OCI-LY1 (cell line): ENCODE results near the gene SLC39A6.

Experiments used
- H2AFZ ChIP-seq: fragments of 200-600 bp; sonication (generic), shearing (Covaris generic); 2 replicates; pipeline ENCODE4 v1.6.0; 2014; ENCODE audit warnings: antibody characterized with exemption, mild to moderate bottlenecking, low read length
- H3F3A ChIP-seq: fragments of 200-600 bp; sonication (generic), shearing (Covaris generic); 2 replicates; pipeline ENCODE4 v1.6.0; 2014; ENCODE audit warnings: mild to moderate bottlenecking, antibody characterized with exemption, low read length, moderate library complexity; ENCODE audit not compliant: insufficient read depth
- H3K27ac ChIP-seq: fragments of 200-600 bp; sonication (generic); 2 replicates; pipeline ENCODE4 v1.5.1; 2014; ENCODE audit warnings: low read length, mixed run types, mild to moderate bottlenecking, low read depth; ENCODE audit not compliant: poor library complexity, severe bottlenecking
- H3K27me3 ChIP-seq: fragments of 200-600 bp; sonication (generic); 2 replicates; pipeline ENCODE4 v1.6.0; 2014; ENCODE audit warnings: antibody characterized with exemption, mild to moderate bottlenecking, low read length, moderate library complexity; ENCODE audit not compliant: insufficient read depth
- H3K36me3 ChIP-seq: fragments of 200-600 bp; sonication (generic); 2 replicates; pipeline ENCODE4 v1.6.1; 2014; ENCODE audit warnings: mild to moderate bottlenecking, antibody characterized with exemption, low read length, moderate library complexity, mixed read lengths; ENCODE audit not compliant: insufficient read depth
- H3K4me1 ChIP-seq: fragments of 200-600 bp; sonication (generic); 2 replicates; pipeline ENCODE4 v1.5.1; 2014; ENCODE audit warnings: mild to moderate bottlenecking, low read length, moderate library complexity; ENCODE audit not compliant: insufficient read depth, severe bottlenecking
- H3K4me2 ChIP-seq: fragments of 200-600 bp; sonication (generic), shearing (Covaris generic); 2 replicates; pipeline ENCODE4 v1.6.1; 2014; ENCODE audit warnings: low read length
- H3K4me3 ChIP-seq: fragments of 200-600 bp; sonication (generic); 2 replicates; pipeline ENCODE4 v1.5.1; 2014; ENCODE audit warnings: low read length, low read depth, mild to moderate bottlenecking, mixed read lengths; ENCODE audit not compliant: poor library complexity, severe bottlenecking
- H3K79me2 ChIP-seq: fragments of 200-600 bp; shearing (Covaris generic); 2 replicates; pipeline ENCODE4 v1.6.1; 2016; ENCODE audit warnings: mixed run types, low read length, mixed read lengths; ENCODE audit not compliant: insufficient read depth
- H3K9ac ChIP-seq: fragments of 200-600 bp; sonication (generic), shearing (Covaris generic); 2 replicates; pipeline ENCODE4 v1.6.1; 2014; ENCODE audit warnings: mild to moderate bottlenecking, low read length, mixed read lengths
- H3K9me2 ChIP-seq: fragments of 200-600 bp; sonication (generic), shearing (Covaris generic); 2 replicates; pipeline ENCODE4 v1.6.1; 2014; ENCODE audit warnings: low read depth, mild to moderate bottlenecking, low read length, mixed read lengths
- H3K9me3 ChIP-seq: fragments of 200-600 bp; shearing (Covaris generic); 2 replicates; pipeline ENCODE4 v1.6.1; 2014; ENCODE audit warnings: low read length, mixed read lengths
- H4K20me1 ChIP-seq: fragments of 200-600 bp; sonication (generic), shearing (Covaris generic); 2 replicates; pipeline ENCODE4 v1.6.0; 2016; ENCODE audit warnings: mild to moderate bottlenecking, low read length; ENCODE audit not compliant: insufficient read depth
- CTCF ChIP-seq: fragments of 200-600 bp; sonication (generic), shearing (Covaris generic); IDR thresholded peaks from 2 replicates; pipeline ENCODE4 v1.5.1; 2017; ENCODE audit warnings: mild to moderate bottlenecking, antibody characterized with exemption, low read length, moderate library complexity, mixed read lengths
- EZH2 ChIP-seq: fragments of 200-600 bp; sonication (generic), shearing (Covaris generic); IDR thresholded peaks from 2 replicates; pipeline ENCODE4 v1.8.0; 2017; ENCODE audit warnings: borderline replicate concordance, mixed run types, mild to moderate bottlenecking, antibody characterized with exemption, low read length, moderate library complexity, mixed read lengths

The SLC39A6 gene, protein sequence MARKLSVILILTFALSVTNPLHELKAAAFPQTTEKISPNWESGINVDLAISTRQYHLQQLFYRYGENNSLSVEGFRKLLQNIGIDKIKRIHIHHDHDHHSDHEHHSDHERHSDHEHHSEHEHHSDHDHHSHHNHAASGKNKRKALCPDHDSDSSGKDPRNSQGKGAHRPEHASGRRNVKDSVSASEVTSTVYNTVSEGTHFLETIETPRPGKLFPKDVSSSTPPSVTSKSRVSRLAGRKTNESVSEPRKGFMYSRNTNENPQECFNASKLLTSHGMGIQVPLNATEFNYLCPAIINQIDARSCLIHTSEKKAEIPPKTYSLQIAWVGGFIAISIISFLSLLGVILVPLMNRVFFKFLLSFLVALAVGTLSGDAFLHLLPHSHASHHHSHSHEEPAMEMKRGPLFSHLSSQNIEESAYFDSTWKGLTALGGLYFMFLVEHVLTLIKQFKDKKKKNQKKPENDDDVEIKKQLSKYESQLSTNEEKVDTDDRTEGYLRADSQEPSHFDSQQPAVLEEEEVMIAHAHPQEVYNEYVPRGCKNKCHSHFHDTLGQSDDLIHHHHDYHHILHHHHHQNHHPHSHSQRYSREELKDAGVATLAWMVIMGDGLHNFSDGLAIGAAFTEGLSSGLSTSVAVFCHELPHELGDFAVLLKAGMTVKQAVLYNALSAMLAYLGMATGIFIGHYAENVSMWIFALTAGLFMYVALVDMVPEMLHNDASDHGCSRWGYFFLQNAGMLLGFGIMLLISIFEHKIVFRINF

DNA sequence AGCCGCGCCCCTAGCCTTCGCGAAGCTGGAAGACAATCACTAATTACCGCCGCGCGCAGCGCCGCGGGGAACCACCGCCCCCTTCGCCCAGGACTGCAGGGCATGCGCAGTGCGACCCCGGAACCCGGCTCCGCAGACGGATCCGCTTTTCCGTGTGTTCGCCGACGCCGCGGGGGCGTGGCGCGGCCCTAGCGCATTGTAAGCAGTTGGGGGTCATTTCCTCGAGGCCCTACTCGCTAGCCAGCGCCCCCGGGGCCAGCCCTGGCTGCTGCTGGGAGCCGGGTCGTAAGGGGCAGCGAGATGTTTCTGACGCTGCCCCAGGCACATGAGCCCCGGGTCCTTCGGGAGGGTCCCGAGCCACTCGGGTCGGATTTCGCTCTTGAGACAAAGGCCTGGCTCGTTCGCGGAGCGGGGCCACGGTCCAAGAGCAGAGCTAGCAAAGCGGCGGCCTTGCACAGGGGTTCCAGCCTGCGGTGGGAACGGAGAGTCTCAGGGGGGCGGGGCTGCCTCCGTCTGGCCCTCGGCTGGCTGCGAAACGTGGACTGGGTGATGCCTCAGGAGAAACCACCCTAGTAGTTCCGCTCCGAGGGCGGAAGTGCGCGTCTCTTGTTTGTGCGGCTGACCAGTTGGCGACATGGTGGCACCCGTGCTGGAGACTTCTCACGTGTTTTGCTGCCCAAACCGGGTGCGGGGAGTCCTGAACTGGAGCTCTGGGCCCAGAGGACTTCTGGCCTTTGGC is at the start of gene SLC39A6, which contains the start of gene ELP2:
TSS of gene SLC39A6 (minus strand) at position 41 of the 739 bp plus-strand sequence. CDS start 2,333 bp downstream, outside the sequence.
TSS of gene ELP2 (plus strand) at position 600 of the 739 bp plus-strand sequence. CDS start at position 635, 35 bp downstream.
- Histone ChIP-seq H2AFZ (peak within 1 kb of the TSS; percentile 81; the same call in 1 of the 2 replicates), H3F3A (no peaks in the 10 kb centered on the region), H3K36me3 (peaks cover 21% of the 10 kb centered on the region; the same call in 1 of the 2 replicates), H3K27ac (peak within 1 kb of the TSS; percentile 95), H3K4me2 (peak within 1 kb of the TSS; percentile 97), H3K79me2 (peaks cover 37% of the 10 kb centered on the region), H3K27me3 (no peaks in the 10 kb centered on the region), H3K9me3 (no peaks in the 10 kb centered on the region), H3K4me1 (peaks cover 30% of the 10 kb centered on the region), H3K4me3 (peak within 1 kb of the TSS; percentile 100), H3K9me2 (no peaks in the 10 kb centered on the region), H4K20me1 (no peaks in the 10 kb centered on the region), H3K9ac (peak within 1 kb of the TSS; percentile 94)
- TF ChIP-seq EZH2 (no peak), CTCF (no peak)

- Histone ChIP-seq H4K20me1 (no peaks in the 10 kb centered on the region), H3K4me3 (no peak overlapping the region), H2AFZ (no peak overlapping the region), H3K4me2 (no peak overlapping the region), H3K79me2 (no peaks in the 10 kb centered on the region), H3K36me3 (peaks cover 46% of the 10 kb centered on the region), H3K9me3 (no peaks in the 10 kb centered on the region), H3K9me2 (no peaks in the 10 kb centered on the region), H3K9ac (no peak overlapping the region), H3K27me3 (no peaks in the 10 kb centered on the region), H3K27ac (no peak overlapping the region), H3K4me1 (no peaks in the 10 kb centered on the region), H3F3A (no peaks in the 10 kb centered on the region; the same call in 1 of the 2 replicates)
- no peak for TF ChIP-seq CTCF
- TF ChIP-seq EZH2, result no peak
Observed at GRCh38 chr18:36177913-36178312, 48.8 kb upstream of the SLC39A6 start.

GRCh38 chr18:36176711-36177110 is 47.6 kb upstream of the SLC39A6 start:
- no peak overlapping the region for H2AFZ ChIP-seq
- H3K4me2 ChIP-seq, result no peak overlapping the region
- no peak overlapping the region for H3K27ac ChIP-seq
- H4K20me1 ChIP-seq, result no peaks in the 10 kb centered on the region
- TF ChIP-seq EZH2, result no peak
- no peak for TF ChIP-seq CTCF
- H3K79me2 ChIP-seq, result no peaks in the 10 kb centered on the region
- no peaks in the 10 kb centered on the region for H3K4me1 ChIP-seq
- H3K4me3 ChIP-seq, result no peak overlapping the region
- no peaks in the 10 kb centered on the region for H3K9me3 ChIP-seq
- no peaks in the 10 kb centered on the region for H3K9me2 ChIP-seq
- H3K36me3 ChIP-seq, result peaks cover 58% of the 10 kb centered on the region
- no peaks in the 10 kb centered on the region; the same call in 1 of the 2 replicates for H3F3A ChIP-seq
- no peaks in the 10 kb centered on the region for H3K27me3 ChIP-seq
- H3K9ac ChIP-seq, result no peak overlapping the region
